Thyroid gland (tissue), 4 donors: ENCODE data around the gene SAMD13.

Source experiments
- POLR2A ChIP-seq, 2 donors: fragments of 450-650 bp; IDR thresholded peaks; one replicate each; pipeline ENCODE4 v1.6.1; 2017; ENCODE audit warnings: antibody characterized with exemption in 2 of 2, mild to moderate bottlenecking in 2 of 2, moderate library complexity in 1 of 2
- TF ChIP-seq, protein P1 (sequence below), 6 experiments: fragments of 200-600 bp in 3 of 6; fragments of 450-650 bp in 3 of 6; sonication (generic) in 3 of 6; IDR thresholded peaks; one replicate each; pipeline ENCODE4 v1.5.1; 2016 to 2019; ENCODE audit warnings: antibody characterized with exemption in 6 of 6, mild to moderate bottlenecking in 2 of 6, inconsistent platforms in 1 of 6, moderate library complexity in 1 of 6

DNA sequence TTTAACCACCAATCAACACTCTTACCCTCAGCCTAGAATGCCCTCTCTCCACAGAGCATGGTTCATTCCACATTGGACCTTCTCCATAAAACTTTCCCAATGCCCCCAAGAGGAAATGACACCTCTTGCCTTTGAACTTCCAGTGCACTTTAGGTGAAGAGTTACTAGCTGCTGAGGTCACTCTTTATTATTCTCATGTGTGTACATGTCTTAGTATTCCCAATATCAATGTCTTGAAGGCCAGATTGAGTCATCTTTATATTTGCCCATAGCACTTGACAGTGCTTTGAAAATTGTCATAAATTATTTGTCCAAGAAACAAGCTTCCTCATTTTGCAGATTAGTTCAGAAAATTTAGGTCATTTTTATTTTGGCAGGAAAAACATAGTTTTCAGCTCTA is 88.7 kb downstream of the SAMD13 start:
- TF ChIP-seq, protein P1, sequence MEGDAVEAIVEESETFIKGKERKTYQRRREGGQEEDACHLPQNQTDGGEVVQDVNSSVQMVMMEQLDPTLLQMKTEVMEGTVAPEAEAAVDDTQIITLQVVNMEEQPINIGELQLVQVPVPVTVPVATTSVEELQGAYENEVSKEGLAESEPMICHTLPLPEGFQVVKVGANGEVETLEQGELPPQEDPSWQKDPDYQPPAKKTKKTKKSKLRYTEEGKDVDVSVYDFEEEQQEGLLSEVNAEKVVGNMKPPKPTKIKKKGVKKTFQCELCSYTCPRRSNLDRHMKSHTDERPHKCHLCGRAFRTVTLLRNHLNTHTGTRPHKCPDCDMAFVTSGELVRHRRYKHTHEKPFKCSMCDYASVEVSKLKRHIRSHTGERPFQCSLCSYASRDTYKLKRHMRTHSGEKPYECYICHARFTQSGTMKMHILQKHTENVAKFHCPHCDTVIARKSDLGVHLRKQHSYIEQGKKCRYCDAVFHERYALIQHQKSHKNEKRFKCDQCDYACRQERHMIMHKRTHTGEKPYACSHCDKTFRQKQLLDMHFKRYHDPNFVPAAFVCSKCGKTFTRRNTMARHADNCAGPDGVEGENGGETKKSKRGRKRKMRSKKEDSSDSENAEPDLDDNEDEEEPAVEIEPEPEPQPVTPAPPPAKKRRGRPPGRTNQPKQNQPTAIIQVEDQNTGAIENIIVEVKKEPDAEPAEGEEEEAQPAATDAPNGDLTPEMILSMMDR (IDR thresholded peaks at IDR 0.05): no peak
- TF ChIP-seq POLR2A (IDR thresholded peaks at IDR 0.05): no peak
